ENCODE measurements around the gene MYRFL. TPM values are rescaled to one million over a fixed set of nuclear protein-coding genes. Genes with fewer than 3 reads are reported as not detected.
"Not testable (repeated sequence)": the region's sequence is repeated elsewhere in the genome, so short reads cannot be mapped to it uniquely, and the experiment has no call there.

The MYRFL gene
- total RNA-seq, 4 donors from 2014 or later = 1.5 TPM; not detected in 3

GRCh38 chr12:69843608-69844007, 18.6 kb downstream of the MYRFL start:
- DNase-seq = no peak
- H3K27me3 ChIP-seq = no peaks in the 10 kb centered on the region
- H3K36me3 ChIP-seq = no peaks in the 10 kb centered on the region
- H3K27ac ChIP-seq = no peak overlapping the region
- intact Hi-C loops (cut with DNase I; ENCODE audit: low total_unique reads) = no loop called here
- H3K4me3 ChIP-seq = no peak overlapping the region
- no peaks in the 10 kb centered on the region for H3K4me1 ChIP-seq
- no peaks in the 10 kb centered on the region for H3K9me3 ChIP-seq
- no peak for TF ChIP-seq CTCF (IDR thresholded peaks at IDR 0.05)
- TF ChIP-seq POLR2A (IDR thresholded peaks at IDR 0.05) = no peak

- intact Hi-C loops (cut with DNase I; ENCODE audit: low total_unique reads) = no loop called here
- H3K36me3 ChIP-seq = no peaks in the 10 kb centered on the region
- H3K4me3 ChIP-seq = no peak overlapping the region
- TF ChIP-seq CTCF (IDR thresholded peaks at IDR 0.05) (no peak), POLR2A (IDR thresholded peaks at IDR 0.05) (no peak)
- DNase-seq = no peak
- no peaks in the 10 kb centered on the region for H3K4me1 ChIP-seq
- no peaks in the 10 kb centered on the region for H3K27me3 ChIP-seq
- no peak overlapping the region for H3K27ac ChIP-seq
- no peaks in the 10 kb centered on the region for H3K9me3 ChIP-seq
These were observed 19.4 kb downstream of the MYRFL start for GRCh38 chr12:69844416-69844815.

- no peak for DNase-seq
These were observed 19.8 kb downstream of the MYRFL start for GRCh38 chr12:69844836-69845235.

GRCh38 chr12:69846976-69847375, 21.9 kb downstream of the MYRFL start:
- intact Hi-C loops (cut with DNase I; ENCODE audit: low total_unique reads) = no loop called here
- Histone ChIP-seq H3K36me3 (no peaks in the 10 kb centered on the region), H3K27ac (no peak overlapping the region), H3K9me3 (no peaks in the 10 kb centered on the region), H3K27me3 (no peaks in the 10 kb centered on the region), H3K4me1 (no peaks in the 10 kb centered on the region), H3K4me3 (no peak overlapping the region)
- TF ChIP-seq CTCF (IDR thresholded peaks at IDR 0.05) (no peak), POLR2A (IDR thresholded peaks at IDR 0.05) (no peak)
- DNase-seq = no peak

More at GRCh38 chr12:69844836-69845235, 19.8 kb downstream of the MYRFL start:
- Histone ChIP-seq H3K4me3 (no peak overlapping the region), H3K27me3 (no peaks in the 10 kb centered on the region), H3K4me1 (no peaks in the 10 kb centered on the region), H3K27ac (no peak overlapping the region), H3K9me3 (no peaks in the 10 kb centered on the region), H3K36me3 (no peaks in the 10 kb centered on the region)
- intact Hi-C loops (cut with DNase I; ENCODE audit: low total_unique reads) = no loop called here
- no peak for TF ChIP-seq CTCF (IDR thresholded peaks at IDR 0.05)
- no peak for TF ChIP-seq POLR2A (IDR thresholded peaks at IDR 0.05)

GRCh38 chr12:69851976-69852375, 26.9 kb downstream of the MYRFL start:
- intact Hi-C loops (cut with DNase I; ENCODE audit: low total_unique reads) = no loop called here
- no peak overlapping the region for H3K27ac ChIP-seq
- no peaks in the 10 kb centered on the region for H3K36me3 ChIP-seq
- no peaks in the 10 kb centered on the region for H3K9me3 ChIP-seq
- no peak for TF ChIP-seq CTCF (IDR thresholded peaks at IDR 0.05)
- no peak for TF ChIP-seq POLR2A (IDR thresholded peaks at IDR 0.05)
- no peaks in the 10 kb centered on the region for H3K27me3 ChIP-seq
- H3K4me3 ChIP-seq = no peak overlapping the region
- no peak for DNase-seq
- H3K4me1 ChIP-seq = no peaks in the 10 kb centered on the region

GRCh38 chr12:69853176-69853961, 28.3 kb downstream of the MYRFL start:
- H3K4me1 ChIP-seq; H3K36me3 ChIP-seq; H3K27ac ChIP-seq; H3K4me3 ChIP-seq; DNase-seq; H3K27me3 ChIP-seq; intact Hi-C loops (cut with DNase I; ENCODE audit: low total_unique reads); H3K9me3 ChIP-seq: not testable (repeated sequence)
